ENCODE results near the gene OR2AT4.

- TF ChIP-seq CTCF (IDR thresholded peaks at IDR 0.05) (no peak), POLR2A (IDR thresholded peaks at IDR 0.05) (no peak)
Measured at GRCh38 chr11:75073459-75074190, 23.1 kb downstream of the OR2AT4 start.

Data from heart left ventricle (tissue), 13 donors.